HEK293T (cell line): ENCODE results near the gene DAZL.
"Not testable (repeated sequence)": the region's sequence is repeated elsewhere in the genome, so short reads cannot be mapped to it uniquely, and the experiment has no call there.

Experiments
- CTCF ChIA-PET: fragments of 350-600 bp; formaldehyde crosslinking; extraction: SDS; loops from one replicate; lab custom pipeline; 2021; ENCODE audit warnings: antibody characterized with exemption, inconsistent platforms; lab: Yijun Ruan, JAX
- POLR2A ChIA-PET: fragments of 350-600 bp; formaldehyde crosslinking; extraction: SDS; loops from one replicate; lab custom pipeline; 2020; ENCODE audit warnings: antibody characterized with exemption, inconsistent platforms; lab: Yijun Ruan, JAX
- DNase-seq: peaks from one replicate; pipeline ENCODE4 v3.0.0; 2012; ENCODE audit warnings: mixed read lengths; ENCODE audit errors: extremely low spot score
- ARNT ChIP-seq: fragments of 450-650 bp; IDR thresholded peaks from 2 replicates; pipeline ENCODE4 v1.6.1; 2017; ENCODE audit warnings: mild to moderate bottlenecking
- BHLHE40 ChIP-seq: fragments of 450-650 bp; IDR thresholded peaks from 2 replicates; pipeline ENCODE4 v1.6.1; 2016; ENCODE audit warnings: mild to moderate bottlenecking, moderate library complexity, borderline replicate concordance
- CTBP1 ChIP-seq: fragments of 450-650 bp; IDR thresholded peaks from 2 replicates; pipeline ENCODE4 v1.6.1; 2016; ENCODE audit warnings: borderline replicate concordance
- ELF4 ChIP-seq: fragments of 450-650 bp; IDR thresholded peaks from 2 replicates; pipeline ENCODE4 v1.6.1; 2017; ENCODE audit warnings: antibody characterized with exemption
- FOXA1 ChIP-seq: fragments of 450-650 bp; IDR thresholded peaks from 2 replicates; pipeline ENCODE4 v1.6.1; 2016; ENCODE audit warnings: mild to moderate bottlenecking
- FOXK2 ChIP-seq: fragments of 450-650 bp; IDR thresholded peaks from 2 replicates; pipeline ENCODE4 v1.6.1; 2016; ENCODE audit warnings: mild to moderate bottlenecking
- FOXM1 ChIP-seq: fragments of 450-650 bp; IDR thresholded peaks from 2 replicates; pipeline ENCODE4 v1.6.1; 2017; ENCODE audit warnings: mild to moderate bottlenecking, borderline replicate concordance
- HDGF ChIP-seq: fragments of 450-650 bp; IDR thresholded peaks from 2 replicates; pipeline ENCODE4 v1.6.1; 2017; ENCODE audit warnings: antibody characterized with exemption, borderline replicate concordance
- L3MBTL2 ChIP-seq: fragments of 450-650 bp; conservative IDR thresholded peaks from 2 replicates; pipeline ENCODE4 v1.6.1; 2016; ENCODE audit warnings: mild to moderate bottlenecking
- LEF1 ChIP-seq: fragments of 450-650 bp; IDR thresholded peaks from 2 replicates; pipeline ENCODE4 v1.6.1; 2017; ENCODE audit warnings: mild to moderate bottlenecking, borderline replicate concordance
- NFRKB ChIP-seq: fragments of 450-650 bp; IDR thresholded peaks from 2 replicates; pipeline ENCODE4 v1.6.1; 2016; ENCODE audit warnings: mild to moderate bottlenecking, moderate library complexity
- PKNOX1 ChIP-seq: fragments of 450-650 bp; IDR thresholded peaks from 2 replicates; pipeline ENCODE4 v1.6.1; 2016
- SP1 ChIP-seq: fragments of 450-650 bp; IDR thresholded peaks from 2 replicates; pipeline ENCODE4 v1.6.1; 2017
- SUZ12 ChIP-seq: fragments of 450-650 bp; IDR thresholded peaks from 2 replicates; pipeline ENCODE4 v1.6.1; 2016; ENCODE audit warnings: mild to moderate bottlenecking
- TARDBP ChIP-seq: fragments of 450-650 bp; IDR thresholded peaks from 2 replicates; pipeline ENCODE4 v1.6.1; 2016
- ZNF384 ChIP-seq: fragments of 450-650 bp; IDR thresholded peaks from 2 replicates; pipeline ENCODE4 v1.6.1; 2016

DAZL gene

DNA sequence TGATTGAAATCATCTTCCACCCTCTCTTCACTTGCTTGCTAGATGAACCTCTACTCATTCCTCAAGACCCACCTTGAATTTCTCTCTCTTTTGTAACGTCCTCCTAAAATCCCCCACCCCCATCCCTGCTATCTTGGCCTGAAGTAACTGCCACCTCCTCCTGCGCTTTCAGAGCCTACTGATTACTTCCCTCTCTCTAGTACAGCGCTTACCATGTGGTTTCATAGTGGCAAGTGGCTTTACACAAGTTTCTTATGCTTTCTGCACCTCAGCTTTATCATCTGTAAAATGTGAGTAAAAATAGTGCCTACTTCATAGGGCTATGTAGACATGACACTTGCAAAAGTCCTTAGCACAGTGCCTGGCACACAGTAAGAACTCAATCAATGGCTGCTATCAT lies 28.7 kb upstream of the DAZL start:
- ChIA-PET CTCF (interaction anchor here (0.6 kb wide), 1 partner anchor 14 kb away, joined by 3 read pairs; no protein-coding TSS in a partner anchor), POLR2A (no interaction called here)
- TF ChIP-seq PKNOX1 (no peak), ARNT (no peak), SUZ12 (no peak), NFRKB (no peak), TARDBP (no peak), FOXA1 (no peak), LEF1 (no peak), ELF4 (no peak), HDGF (no peak), SP1 (no peak), L3MBTL2 (no peak), FOXK2 (no peak), FOXM1 (no peak), CTBP1 (no peak), BHLHE40 (no peak), ZNF384 (no peak)
- DNase-seq: no peak

- TF ChIP-seq LEF1 (no peak), L3MBTL2 (no peak), CTBP1 (no peak), ZNF384 (no peak), PKNOX1 (no peak), ELF4 (no peak), HDGF (no peak), NFRKB (no peak), SP1 (no peak), TARDBP (no peak), BHLHE40 (no peak), FOXM1 (no peak), SUZ12 (no peak), FOXA1 (no peak), ARNT (no peak)
- DNase-seq: no peak
- ChIA-PET CTCF (no interaction called here), POLR2A (no interaction called here)
Measured at GRCh38 chr3:16632395-16632794, 27.2 kb upstream of the DAZL start.

DNA sequence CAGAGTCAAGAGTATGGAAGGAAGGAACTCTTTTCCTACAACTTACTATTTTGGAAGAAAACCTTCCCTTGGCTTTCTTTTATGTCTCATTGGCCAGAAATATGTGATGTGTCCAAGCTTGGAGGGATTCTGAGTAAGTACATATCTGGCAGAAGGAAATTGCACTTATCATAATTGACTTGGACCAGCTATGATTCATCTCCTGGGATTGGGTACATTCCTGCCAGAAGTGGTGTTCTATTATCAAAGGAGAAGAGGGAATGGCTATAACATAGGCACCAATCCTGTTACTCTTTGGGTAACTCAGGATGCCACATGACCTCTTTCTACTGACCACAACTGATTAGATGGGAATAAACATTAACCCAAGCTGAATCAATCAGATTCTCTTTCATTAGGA lies 13.5 kb upstream of the DAZL start:
- TF ChIP-seq SUZ12 (no peak), FOXM1 (no peak), BHLHE40 (no peak), TARDBP (no peak), LEF1 (no peak), HDGF (no peak), NFRKB (no peak), PKNOX1 (no peak), SP1 (no peak), ZNF384 (no peak), L3MBTL2 (no peak), ARNT (no peak), FOXA1 (no peak), CTBP1 (no peak), ELF4 (no peak), FOXK2 (no peak)
- ChIA-PET POLR2A (no interaction called here), CTCF (no interaction called here)
- no peak for DNase-seq

DNA sequence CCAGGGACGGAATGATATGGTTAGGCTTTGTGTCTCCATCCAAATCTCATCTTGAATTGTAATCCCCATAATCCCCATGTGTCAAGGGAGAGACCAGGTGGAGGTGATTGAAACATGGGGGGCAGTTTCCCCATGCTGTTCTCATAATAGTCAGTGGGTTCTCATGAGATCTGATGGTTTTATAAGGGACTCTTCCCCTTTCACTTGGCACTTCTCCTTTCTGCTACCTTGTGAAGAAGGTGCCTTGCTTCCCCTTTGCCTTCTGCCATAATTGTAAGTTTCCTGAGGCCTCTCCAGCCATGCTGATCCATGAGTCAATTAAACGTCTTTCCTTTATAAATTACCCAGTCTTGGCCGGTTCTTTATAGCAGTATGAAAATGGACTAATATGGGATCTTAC lies 11.9 kb upstream of the DAZL start:
- DNase-seq, POLR2A ChIA-PET, CTCF ChIA-PET: not testable (repeated sequence)

DNA sequence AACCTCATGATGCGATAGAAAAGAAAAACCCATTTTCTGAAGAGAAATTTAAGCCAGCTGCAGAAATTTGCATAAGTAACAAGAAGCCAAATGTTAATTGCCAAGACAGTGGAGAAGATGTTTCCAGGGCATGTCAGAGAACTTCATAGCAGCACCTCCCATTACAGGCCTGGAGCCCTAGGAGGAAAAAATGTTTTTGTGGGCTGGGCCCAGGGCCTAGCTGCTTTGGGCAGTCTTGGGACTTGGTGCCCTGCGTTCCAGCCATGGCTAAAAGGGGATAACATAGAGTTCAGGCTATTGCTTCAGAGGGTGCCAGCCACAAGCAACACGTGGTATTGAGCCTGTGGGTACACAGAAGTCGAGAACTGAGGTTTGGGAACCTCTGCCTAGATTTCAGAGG lies 10.9 kb upstream of the DAZL start:
- no peak for DNase-seq
- ChIA-PET CTCF (no interaction called here), POLR2A (no interaction called here)
- TF ChIP-seq ZNF384 (no peak), FOXM1 (no peak), LEF1 (no peak), FOXA1 (no peak), ELF4 (no peak), FOXK2 (no peak), HDGF (no peak), TARDBP (no peak), L3MBTL2 (no peak), CTBP1 (no peak)

GRCh38 chr3:16614033-16615031 lies 9.1 kb upstream of the DAZL start:
- TF ChIP-seq LEF1 (no peak), FOXK2 (no peak), SUZ12 (no peak), FOXM1 (no peak), BHLHE40 (no peak), ZNF384 (no peak), PKNOX1 (no peak), HDGF (no peak), TARDBP (no peak), CTBP1 (no peak), L3MBTL2 (no peak), ARNT (no peak), FOXA1 (no peak), ELF4 (no peak), SP1 (no peak), NFRKB (no peak)
- no peak for DNase-seq
- POLR2A ChIA-PET: no interaction called here
- CTCF ChIA-PET: interaction anchor here (0.7 kb wide), 1 partner anchor 50 kb away, joined by 3 read pairs; no protein-coding TSS in a partner anchor
